Ishikawa (cell line): ENCODE data around the gene CENPT.

Source experiments
- CEBPB ChIP-seq: IDR thresholded peaks from 2 replicates; pipeline ENCODE4 v1.6.1; 2012
- CREB1 ChIP-seq: IDR thresholded peaks from 2 replicates; pipeline ENCODE4 v1.6.1; 2012; ENCODE audit warnings: low read depth
- EGR1 ChIP-seq: IDR thresholded peaks from 2 replicates; pipeline ENCODE4 v1.6.1; 2012
- EP300 ChIP-seq: IDR thresholded peaks from 2 replicates; pipeline ENCODE4 v1.6.1; 2012; ENCODE audit warnings: borderline replicate concordance
- FOXM1 ChIP-seq: IDR thresholded peaks from 2 replicates; pipeline ENCODE4 v1.6.1; 2012; ENCODE audit warnings: low read depth, borderline replicate concordance
- NFIC ChIP-seq: IDR thresholded peaks from 2 replicates; pipeline ENCODE4 v1.6.1; 2012
- RAD21 ChIP-seq: IDR thresholded peaks from 2 replicates; pipeline ENCODE4 v1.6.1; 2012; ENCODE audit warnings: low read depth
- TAF1 ChIP-seq: IDR thresholded peaks from 2 replicates; pipeline ENCODE4 v1.6.1; 2012; ENCODE audit warnings: low read depth, mild to moderate bottlenecking
- TCF12 ChIP-seq: IDR thresholded peaks from 2 replicates; pipeline ENCODE4 v1.6.1; 2012; ENCODE audit warnings: low read depth
- TEAD4 ChIP-seq: IDR thresholded peaks from 2 replicates; pipeline ENCODE4 v1.6.1; 2012
- YY1 ChIP-seq: IDR thresholded peaks from 2 replicates; pipeline ENCODE4 v1.6.1; 2012; ENCODE audit warnings: low read depth
- ZBTB7A ChIP-seq: IDR thresholded peaks from 2 replicates; pipeline ENCODE4 v1.6.1; 2012; ENCODE audit warnings: low read depth
- TF ChIP-seq, protein P1 (sequence below): IDR thresholded peaks from 2 replicates; pipeline ENCODE4 v1.6.1; 2012
- TF ChIP-seq, protein P2 (sequence below): IDR thresholded peaks from 2 replicates; pipeline ENCODE4 v1.6.1; 2012
- TF ChIP-seq, protein P3 (sequence below): IDR thresholded peaks from 2 replicates; pipeline ENCODE4 v1.6.1; 2012; ENCODE audit warnings: low read depth, mild to moderate bottlenecking

Gene CENPT

DNA sequence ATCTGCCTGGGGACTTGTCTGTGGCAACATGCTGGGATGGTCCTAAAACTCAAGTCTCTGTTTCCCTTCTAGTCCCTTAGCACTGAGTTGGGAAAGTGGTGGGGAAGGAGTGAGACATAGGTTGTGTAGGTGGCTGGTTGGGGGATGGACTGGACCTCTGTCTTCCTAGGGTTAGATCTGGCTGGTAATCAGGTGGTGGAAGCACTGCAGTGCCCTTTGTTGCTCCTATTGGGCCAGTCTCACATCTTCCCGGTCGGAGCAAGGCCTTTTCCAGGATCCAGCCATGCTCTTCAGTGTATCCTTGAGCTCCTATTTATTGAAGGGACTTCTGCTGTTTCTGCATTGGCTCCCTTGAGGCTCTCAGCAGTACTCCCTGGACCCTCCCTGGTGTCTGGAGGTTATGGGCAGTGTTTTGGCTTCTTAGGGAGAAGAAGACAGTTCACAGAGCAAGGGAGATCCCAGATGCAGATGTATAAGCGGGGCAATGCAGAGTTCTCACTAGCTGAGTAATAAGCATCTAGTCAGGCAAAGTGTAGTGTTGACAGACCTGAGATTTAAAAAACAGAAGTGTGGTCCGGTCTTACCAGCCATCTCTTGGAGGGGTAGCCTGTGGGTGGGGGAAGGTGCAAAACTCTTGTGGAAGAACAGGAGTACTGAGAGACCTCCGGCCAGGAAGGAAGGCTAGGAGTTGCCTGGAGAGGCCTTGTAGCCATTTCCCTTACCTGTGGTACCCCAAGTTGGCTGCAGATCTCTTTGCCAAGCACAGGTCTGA is 2.0 kb downstream of the CENPT start:
- TF ChIP-seq TEAD4 (no peak), TAF1 (no peak), YY1 (no peak), EGR1 (no peak), RAD21 (no peak), EP300 (no peak), CREB1 (no peak), NFIC (no peak), CEBPB (no peak), ZBTB7A (no peak), FOXM1 (no peak), TCF12 (no peak)
- TF ChIP-seq, protein P1, sequence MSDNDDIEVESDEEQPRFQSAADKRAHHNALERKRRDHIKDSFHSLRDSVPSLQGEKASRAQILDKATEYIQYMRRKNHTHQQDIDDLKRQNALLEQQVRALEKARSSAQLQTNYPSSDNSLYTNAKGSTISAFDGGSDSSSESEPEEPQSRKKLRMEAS: no peak
- TF ChIP-seq, protein P2, sequence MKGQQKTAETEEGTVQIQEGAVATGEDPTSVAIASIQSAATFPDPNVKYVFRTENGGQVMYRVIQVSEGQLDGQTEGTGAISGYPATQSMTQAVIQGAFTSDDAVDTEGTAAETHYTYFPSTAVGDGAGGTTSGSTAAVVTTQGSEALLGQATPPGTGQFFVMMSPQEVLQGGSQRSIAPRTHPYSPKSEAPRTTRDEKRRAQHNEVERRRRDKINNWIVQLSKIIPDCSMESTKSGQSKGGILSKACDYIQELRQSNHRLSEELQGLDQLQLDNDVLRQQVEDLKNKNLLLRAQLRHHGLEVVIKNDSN: no peak
- TF ChIP-seq, protein P3, sequence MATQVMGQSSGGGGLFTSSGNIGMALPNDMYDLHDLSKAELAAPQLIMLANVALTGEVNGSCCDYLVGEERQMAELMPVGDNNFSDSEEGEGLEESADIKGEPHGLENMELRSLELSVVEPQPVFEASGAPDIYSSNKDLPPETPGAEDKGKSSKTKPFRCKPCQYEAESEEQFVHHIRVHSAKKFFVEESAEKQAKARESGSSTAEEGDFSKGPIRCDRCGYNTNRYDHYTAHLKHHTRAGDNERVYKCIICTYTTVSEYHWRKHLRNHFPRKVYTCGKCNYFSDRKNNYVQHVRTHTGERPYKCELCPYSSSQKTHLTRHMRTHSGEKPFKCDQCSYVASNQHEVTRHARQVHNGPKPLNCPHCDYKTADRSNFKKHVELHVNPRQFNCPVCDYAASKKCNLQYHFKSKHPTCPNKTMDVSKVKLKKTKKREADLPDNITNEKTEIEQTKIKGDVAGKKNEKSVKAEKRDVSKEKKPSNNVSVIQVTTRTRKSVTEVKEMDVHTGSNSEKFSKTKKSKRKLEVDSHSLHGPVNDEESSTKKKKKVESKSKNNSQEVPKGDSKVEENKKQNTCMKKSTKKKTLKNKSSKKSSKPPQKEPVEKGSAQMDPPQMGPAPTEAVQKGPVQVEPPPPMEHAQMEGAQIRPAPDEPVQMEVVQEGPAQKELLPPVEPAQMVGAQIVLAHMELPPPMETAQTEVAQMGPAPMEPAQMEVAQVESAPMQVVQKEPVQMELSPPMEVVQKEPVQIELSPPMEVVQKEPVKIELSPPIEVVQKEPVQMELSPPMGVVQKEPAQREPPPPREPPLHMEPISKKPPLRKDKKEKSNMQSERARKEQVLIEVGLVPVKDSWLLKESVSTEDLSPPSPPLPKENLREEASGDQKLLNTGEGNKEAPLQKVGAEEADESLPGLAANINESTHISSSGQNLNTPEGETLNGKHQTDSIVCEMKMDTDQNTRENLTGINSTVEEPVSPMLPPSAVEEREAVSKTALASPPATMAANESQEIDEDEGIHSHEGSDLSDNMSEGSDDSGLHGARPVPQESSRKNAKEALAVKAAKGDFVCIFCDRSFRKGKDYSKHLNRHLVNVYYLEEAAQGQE: no peak

GRCh38 chr16:67844497-67844896 is 3.0 kb downstream of the CENPT start:
- TF ChIP-seq EP300: no peak
- TF ChIP-seq ZBTB7A: no peak
- TF ChIP-seq FOXM1: no peak
- no peak for TF ChIP-seq RAD21
- TF ChIP-seq NFIC: no peak
- TF ChIP-seq CEBPB: no peak
- TF ChIP-seq, protein P2: no peak
- no peak for TF ChIP-seq TAF1
- TF ChIP-seq, protein P1: no peak
- TF ChIP-seq EGR1: no peak
- no peak for TF ChIP-seq TEAD4
- TF ChIP-seq CREB1: no peak
- no peak for TF ChIP-seq YY1
- TF ChIP-seq, protein P3: no peak
- no peak for TF ChIP-seq TCF12

- TF ChIP-seq FOXM1 (no peak), EGR1 (no peak), CREB1 (no peak), TCF12 (no peak), CEBPB (no peak), ZBTB7A (no peak), EP300 (no peak), TEAD4 (no peak), TAF1 (no peak), YY1 (no peak)
- TF ChIP-seq, protein P2: no peak
- TF ChIP-seq, protein P1: no peak
- TF ChIP-seq, protein P3: no peak
Observed at GRCh38 chr16:67843343-67843765, 4.1 kb downstream of the CENPT start.
